Coronary artery (tissue), 2 donors: ENCODE results near the gene ZBTB4.
A peak's percentile ranks its signal among the peaks of the same experiment; 100 is the strongest.

ENCODE experiments used
- DNase-seq: peaks from one replicate; pipeline ENCODE4 v3.0.0-alpha.2; 2017; ENCODE audit warnings: low spot score
- H3K27ac ChIP-seq, 2 donors: fragments of 200-600 bp; sonication (generic); one replicate each; pipeline ENCODE4 v1.5.1; 2016 to 2019
- H3K4me3 ChIP-seq: fragments of 200-600 bp; sonication (generic); 2 replicates; pipeline ENCODE4 v1.5.1; 2016; ENCODE audit warnings: mild to moderate bottlenecking, moderate library complexity
- CTCF ChIP-seq: fragments of 200-600 bp; sonication (generic); IDR thresholded peaks from one replicate; pipeline ENCODE4 v1.5.1; 2019; ENCODE audit warnings: antibody characterized with exemption

Gene ZBTB4

DNA sequence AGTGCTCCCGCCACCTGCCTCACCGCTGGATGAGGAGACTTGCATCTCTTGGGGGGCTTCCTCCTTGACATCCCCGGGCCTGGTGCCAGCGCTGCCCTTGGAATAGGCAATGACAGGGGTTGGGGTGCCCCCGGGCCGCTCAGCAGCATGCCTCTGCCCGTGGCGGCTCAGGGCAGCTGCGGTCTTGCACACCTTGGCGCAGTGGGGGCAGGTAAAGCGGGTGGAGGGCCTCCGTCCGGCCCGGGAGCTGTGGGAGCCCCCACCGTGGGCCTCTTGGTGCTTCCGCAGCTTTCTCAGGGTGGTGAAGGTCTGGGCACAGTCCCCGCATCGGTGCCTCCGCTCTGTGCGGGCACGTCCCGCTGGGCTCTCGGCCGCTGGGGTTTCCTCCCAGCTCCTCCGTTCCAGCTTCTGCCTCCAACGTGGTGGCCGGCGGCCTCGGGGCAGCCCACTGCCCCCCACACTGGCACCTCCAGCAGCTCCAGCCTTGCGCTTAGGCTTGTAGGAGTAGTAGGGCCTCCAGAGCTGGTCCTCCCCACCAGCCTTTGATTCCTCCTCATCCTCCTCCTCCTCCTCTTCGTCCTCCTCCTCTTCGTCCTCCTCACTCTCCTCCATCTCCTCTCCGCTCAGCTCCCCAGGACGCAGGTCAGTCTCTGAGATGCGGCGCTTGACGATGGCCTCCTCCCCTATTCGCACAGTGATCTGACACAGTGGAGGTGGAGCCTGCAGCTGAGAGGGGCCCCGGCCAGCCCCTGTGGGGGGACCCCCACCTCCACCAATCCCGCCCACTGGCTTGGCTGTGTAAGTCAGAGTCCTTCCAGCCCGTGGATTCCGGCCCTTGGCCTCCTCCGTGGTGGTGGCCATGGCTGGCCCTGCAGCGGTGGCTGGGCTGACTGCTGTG is 16.7 kb downstream of the ZBTB4 start:
- Histone ChIP-seq H3K4me3 (no peak overlapping the region), H3K27ac (no peak overlapping the region)
- no peak for TF ChIP-seq CTCF
- DNase-seq: no peak

- Histone ChIP-seq H3K27ac (no peak overlapping the region), H3K4me3 (no peak overlapping the region)
- no peak for DNase-seq
- TF ChIP-seq CTCF: no peak
Observed at GRCh38 chr17:7460850-7461660, 18.4 kb downstream of the ZBTB4 start.

- DNase-seq: no peak
- Histone ChIP-seq H3K4me3 (no peak overlapping the region), H3K27ac (peak overlapping the region in 1 of 2 donors; percentile 17)
- no peak for TF ChIP-seq CTCF
Observed at GRCh38 chr17:7459961-7460545, 19.4 kb downstream of the ZBTB4 start.

DNA sequence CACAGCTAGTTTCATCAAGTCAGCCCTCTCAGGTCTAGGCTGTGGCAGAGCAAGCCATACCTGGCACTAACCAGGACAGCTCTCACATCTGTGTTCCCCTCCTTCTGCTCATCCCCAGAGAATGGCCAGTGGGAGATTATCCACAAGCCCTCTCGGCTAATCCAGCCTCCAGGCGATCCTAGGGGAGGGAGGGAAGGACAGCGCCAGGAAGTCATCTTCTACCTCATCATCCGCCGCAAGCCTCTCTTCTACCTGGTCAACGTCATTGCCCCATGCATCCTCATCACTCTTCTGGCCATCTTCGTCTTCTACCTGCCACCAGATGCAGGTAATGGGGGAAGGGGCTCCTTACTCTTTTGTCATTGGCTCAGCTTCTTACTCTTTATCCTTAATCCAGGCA is 31.0 kb downstream of the ZBTB4 start:
- DNase-seq: no peak
- H3K4me3 ChIP-seq: no peak overlapping the region
- TF ChIP-seq CTCF: no peak
- no peak overlapping the region for H3K27ac ChIP-seq

DNA sequence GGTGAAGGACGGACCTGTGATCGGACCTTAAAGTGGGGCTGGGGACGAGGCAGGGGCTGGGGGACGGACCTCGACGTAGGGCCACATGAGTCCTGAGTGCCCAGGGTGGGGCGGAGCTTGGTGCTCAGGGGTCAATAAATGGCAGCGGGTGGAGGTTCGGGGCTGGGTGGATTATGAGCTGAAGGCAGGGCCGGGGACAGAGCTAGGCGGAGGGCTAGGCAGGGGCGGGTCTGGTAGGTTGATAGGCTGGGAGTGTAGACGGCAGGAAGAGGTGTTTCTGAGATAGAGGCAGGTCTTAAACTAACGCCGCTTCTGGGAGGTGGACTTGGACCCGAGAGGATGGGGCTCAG is 33.8 kb downstream of the ZBTB4 start:
- Histone ChIP-seq H3K27ac (peak overlapping the region in 1 of 2 donors; percentile 21), H3K4me3 (peak overlapping the region; percentile 72)
- no peak for DNase-seq
- TF ChIP-seq CTCF: no peak

DNA sequence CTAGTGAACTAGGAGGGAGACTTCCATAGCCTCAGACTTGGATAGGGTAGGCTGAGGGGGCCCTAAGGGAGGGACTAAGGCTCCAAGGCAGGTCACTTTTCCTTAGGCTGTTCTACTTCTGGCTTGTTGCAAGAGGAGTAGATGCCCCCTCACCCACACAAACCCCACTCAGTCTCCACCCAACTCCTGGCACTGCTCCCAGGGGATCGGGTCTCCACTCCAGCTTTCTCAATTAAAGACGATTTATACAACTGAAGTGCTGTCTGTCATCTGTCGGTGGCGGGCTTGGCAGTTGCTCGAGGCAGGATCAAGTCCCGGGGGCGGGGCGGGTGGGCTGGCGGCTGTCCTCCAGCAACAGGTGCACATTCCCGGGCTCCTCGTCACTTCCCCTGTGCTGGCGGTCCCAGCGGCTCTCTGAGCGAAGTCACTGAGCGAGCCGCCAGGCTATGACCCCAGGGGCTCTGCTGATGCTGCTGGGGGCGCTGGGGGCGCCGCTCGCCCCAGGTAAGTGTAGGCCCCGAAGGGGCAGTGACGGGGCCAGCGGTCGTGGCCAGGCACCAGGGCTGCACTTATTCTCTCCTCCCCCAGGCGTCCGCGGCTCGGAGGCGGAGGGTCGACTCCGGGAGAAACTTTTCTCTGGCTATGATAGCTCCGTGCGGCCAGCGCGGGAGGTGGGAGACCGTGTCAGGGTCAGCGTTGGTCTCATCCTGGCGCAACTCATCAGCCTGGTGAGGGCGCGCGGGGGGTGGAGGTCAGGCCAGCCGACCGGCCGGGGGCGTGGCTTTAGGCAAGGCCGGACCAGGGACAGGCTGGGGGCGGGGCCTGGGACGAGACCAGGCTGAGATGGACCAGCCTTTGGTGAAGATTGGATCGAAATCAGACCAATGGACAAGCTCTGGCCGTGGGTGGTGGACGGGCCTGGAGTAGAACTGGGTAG is 34.5 kb downstream of the ZBTB4 start, which contains the start of gene CHRNB1:
Gene CHRNB1 (plus strand): TSS at position 380 of the 937 bp plus-strand sequence. CDS start 67 bp downstream, at position 447.
- peak; percentile 82 for DNase-seq
- peak within 1 kb of the TSS; percentile 72 for H3K4me3 ChIP-seq
- H3K27ac ChIP-seq: peak within 1 kb of the TSS in 1 of 2 donors; percentile 21
- no peak for TF ChIP-seq CTCF
